Measurements from ENCODE around the gene KBTBD12. TPM values are rescaled to one million over a fixed set of nuclear protein-coding genes. Genes with fewer than 3 reads are reported as not detected.

The KBTBD12 gene
- total and polyA plus RNA-seq, 12 donors: 5.1 to 54.2 (median 31.5) TPM

DNA sequence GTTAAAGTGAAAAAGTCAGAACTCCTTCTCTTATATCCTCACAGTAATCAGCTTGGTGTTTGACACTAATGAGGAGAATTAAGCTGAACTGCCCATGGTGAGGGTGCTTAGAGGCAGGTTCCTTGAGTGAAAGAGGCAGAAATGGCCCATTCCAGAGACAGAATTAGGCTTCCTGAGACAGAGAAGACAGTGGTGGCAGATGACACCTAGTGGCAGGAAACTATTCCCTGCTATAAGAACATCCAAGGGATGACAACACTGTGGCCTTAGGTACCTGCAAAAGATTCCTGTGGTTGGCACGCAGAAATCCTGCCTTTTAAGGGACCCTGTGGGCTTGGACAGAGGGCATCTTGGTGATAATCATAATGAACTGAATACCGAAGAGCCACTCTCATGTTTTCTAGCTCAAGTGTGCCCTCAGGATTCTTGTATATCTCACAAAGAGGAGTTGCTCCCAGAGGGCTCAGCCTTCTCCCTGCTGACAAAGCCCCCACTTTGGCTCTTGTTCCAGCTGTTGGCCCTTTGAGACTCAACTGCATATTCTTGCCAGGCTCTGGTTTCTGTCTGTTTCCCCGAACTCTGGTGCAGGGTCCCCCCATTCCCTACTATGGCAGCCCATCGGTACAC, 56.0 kb downstream of the KBTBD12 start:
- intact Hi-C loops (cut with DNase I): loop anchor here (1.0 to 10.0 kb wide), 10 partner anchors 116 to 396 kb away; no protein-coding TSS in a partner anchor
- DNase-seq (peak in 1 of 2 donors; percentile 28), ATAC-seq (peak; percentile 69 to 87 (median 79))
- Histone ChIP-seq H3K36me3 (peaks cover 0 to 3% (median 0%) of the 10 kb centered on the region in 9 donors), H3K4me1 (peaks cover 0 to 9% (median 0%) of the 10 kb centered on the region in 9 donors), H3K27me3 (no peaks in the 10 kb centered on the region), H3K4me3 (no peak overlapping the region), H3K9me3 (no peaks in the 10 kb centered on the region), H3K27ac (no peak overlapping the region)
- TF ChIP-seq, protein P1, sequence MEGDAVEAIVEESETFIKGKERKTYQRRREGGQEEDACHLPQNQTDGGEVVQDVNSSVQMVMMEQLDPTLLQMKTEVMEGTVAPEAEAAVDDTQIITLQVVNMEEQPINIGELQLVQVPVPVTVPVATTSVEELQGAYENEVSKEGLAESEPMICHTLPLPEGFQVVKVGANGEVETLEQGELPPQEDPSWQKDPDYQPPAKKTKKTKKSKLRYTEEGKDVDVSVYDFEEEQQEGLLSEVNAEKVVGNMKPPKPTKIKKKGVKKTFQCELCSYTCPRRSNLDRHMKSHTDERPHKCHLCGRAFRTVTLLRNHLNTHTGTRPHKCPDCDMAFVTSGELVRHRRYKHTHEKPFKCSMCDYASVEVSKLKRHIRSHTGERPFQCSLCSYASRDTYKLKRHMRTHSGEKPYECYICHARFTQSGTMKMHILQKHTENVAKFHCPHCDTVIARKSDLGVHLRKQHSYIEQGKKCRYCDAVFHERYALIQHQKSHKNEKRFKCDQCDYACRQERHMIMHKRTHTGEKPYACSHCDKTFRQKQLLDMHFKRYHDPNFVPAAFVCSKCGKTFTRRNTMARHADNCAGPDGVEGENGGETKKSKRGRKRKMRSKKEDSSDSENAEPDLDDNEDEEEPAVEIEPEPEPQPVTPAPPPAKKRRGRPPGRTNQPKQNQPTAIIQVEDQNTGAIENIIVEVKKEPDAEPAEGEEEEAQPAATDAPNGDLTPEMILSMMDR (IDR thresholded peaks at IDR 0.05): peak; percentile 59 to 82 (median 70)
- 63 to 67% methylated on average over 4 of the region's 4 CpGs for WGBS, 2 donors

GRCh38 chr3:127974226-127974625, 59.2 kb downstream of the KBTBD12 start:
- 86 to 92% methylated on average over 2 of the region's 2 CpGs for WGBS, 2 donors
- Histone ChIP-seq H3K36me3 (no peaks in the 10 kb centered on the region), H3K4me1 (peaks cover 0 to 9% (median 0%) of the 10 kb centered on the region in 9 donors), H3K27me3 (no peaks in the 10 kb centered on the region), H3K4me3 (no peak overlapping the region), H3K9me3 (no peaks in the 10 kb centered on the region), H3K27ac (peak overlapping the region in 1 of 10 donors; percentile 15)
- intact Hi-C loops (cut with DNase I): loop anchor here (5.0 to 10.0 kb wide), 7 partner anchors 119 to 399 kb away; no protein-coding TSS in a partner anchor
- ATAC-seq (peak in 1 of 8 donors; percentile 25), DNase-seq (no peak)
- TF ChIP-seq, protein P1 (IDR thresholded peaks at IDR 0.05): no peak

- H3K36me3 ChIP-seq: no peaks in the 10 kb centered on the region
- H3K9me3 ChIP-seq: no peaks in the 10 kb centered on the region
- TF ChIP-seq, protein P1 (IDR thresholded peaks at IDR 0.05): no peak
- no peaks in the 10 kb centered on the region for H3K27me3 ChIP-seq
- intact Hi-C loops (cut with DNase I): loop anchor here in 6 of 10 donors (10.0 kb wide), 4 partner anchors 121 to 401 kb away; no protein-coding TSS in a partner anchor
- H3K27ac ChIP-seq: peak overlapping the region in 1 of 10 donors; percentile 30
- ATAC-seq: peak in 2 of 8 donors; percentile 54 to 56
- H3K4me3 ChIP-seq: no peak overlapping the region
- no peak for DNase-seq
- 72 to 80% methylated on average over 6 of the region's 6 CpGs for WGBS, 2 donors
- H3K4me1 ChIP-seq: peaks cover 0 to 9% (median 0%) of the 10 kb centered on the region in 9 donors
Measured at GRCh38 chr3:127975153-127976029, 60.4 kb downstream of the KBTBD12 start.

DNA sequence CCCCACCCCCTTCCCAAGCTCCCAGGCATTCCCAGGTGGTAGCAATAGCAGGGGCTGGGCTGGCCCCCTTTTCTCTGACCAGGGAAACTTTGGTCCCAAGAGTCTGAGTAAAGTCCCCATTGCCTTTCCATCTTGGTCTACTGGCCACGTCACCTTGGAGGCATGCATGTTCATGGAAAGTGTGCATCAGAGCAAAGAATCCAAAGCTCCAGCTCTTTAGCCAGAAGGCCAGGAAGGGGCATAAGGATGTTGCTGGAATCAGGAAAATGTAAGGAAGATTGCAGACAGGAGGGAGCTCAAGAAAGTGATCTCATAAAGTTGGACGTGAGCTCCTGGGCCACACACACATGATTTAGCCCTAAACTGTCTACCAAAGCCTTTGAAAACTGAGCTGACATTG, 63.6 kb downstream of the KBTBD12 start:
- intact Hi-C loops (cut with DNase I): loop anchor here in 6 of 10 donors (10.0 kb wide), 4 partner anchors 124 to 404 kb away; no protein-coding TSS in a partner anchor
- Histone ChIP-seq H3K36me3 (no peaks in the 10 kb centered on the region), H3K27me3 (no peaks in the 10 kb centered on the region), H3K4me1 (peaks cover 0 to 9% (median 0%) of the 10 kb centered on the region in 9 donors), H3K27ac (no peak overlapping the region), H3K9me3 (peaks cover 0 to 5% (median 0%) of the 10 kb centered on the region in 11 donors), H3K4me3 (no peak overlapping the region)
- WGBS, 2 donors: 84 to 93% methylated on average over 2 of the region's 2 CpGs
- no peak for DNase-seq
- TF ChIP-seq, protein P1 (IDR thresholded peaks at IDR 0.05): no peak
- ATAC-seq: no peak
